GM12878 (cell line): Measurements from ENCODE around the gene PRC1. TPM values are rescaled to one million over a fixed set of nuclear protein-coding genes. Genes with fewer than 3 reads are reported as not detected.

ENCODE experiments used
- ATAC-seq: fragments of 200-7000 bp; cut with Tn5 transposase; 3 replicates; pipeline ENCODE4 v1.9.1; 2020; ENCODE audit warnings: mild to moderate bottlenecking, moderate library complexity
- BruUV-seq: library from RNA; stranded (reverse); fragments of 400-500 nt; replicated peaks from 2 replicates; lab custom pipeline; 2021; lab: Mats Ljungman, UMichigan
- CTCF ChIA-PET: fragments of 300-600 bp; sonication (Branson Sonifier 250); formaldehyde crosslinking; extraction: SDS; loops from one replicate; lab custom pipeline; 2021; ENCODE audit warnings: inconsistent platforms; lab: Yijun Ruan, JAX
- POLR2A ChIA-PET: fragments of 350-600 bp; formaldehyde crosslinking; extraction: SDS; loops from one replicate; lab custom pipeline; 2021; ENCODE audit warnings: inconsistent platforms; lab: Charles Lee
- RAD21 ChIA-PET: fragments of 300-600 bp; sonication (Branson Sonifier 250); formaldehyde crosslinking; loops from one replicate; lab custom pipeline; 2023; ENCODE audit warnings: antibody characterized with exemption; ENCODE audit not compliant: unreplicated experiment; lab: Charles Lee
- SMC1A ChIA-PET: fragments of 300-600 bp; sonication (Branson Sonifier 250); formaldehyde crosslinking; loops from one replicate; lab custom pipeline; 2023; ENCODE audit not compliant: unreplicated experiment, uncharacterized antibody; lab: Charles Lee
- DNase-seq: peaks from one replicate; pipeline ENCODE4 v3.0.0-alpha.2; 2011; ENCODE audit warnings: low read depth, low spot score
- FAIRE-seq: peaks from 3 replicates; lab custom pipeline; 2011; peaks lifted over from hg19 to GRCh38; lab: Jason Lieb, UNC
- H2AFZ ChIP-seq: 2 replicates; pipeline ENCODE4 v1.6.0; 2011; ENCODE audit warnings: low read depth, low read length, control low read depth; ENCODE audit not compliant: control insufficient read depth
- H3K27ac ChIP-seq: 2 replicates; pipeline ENCODE4 v1.5.1; 2011; ENCODE audit warnings: control low read depth; ENCODE audit not compliant: control insufficient read depth, insufficient read depth
- H3K27me3 ChIP-seq, 2 experiments: replicated peaks in 1 of 2; 2 replicates each; pipeline versions ENCODE4 v1.6.0 to v1.6.1; 2011; ENCODE audit warnings: low read length in 1 of 2; ENCODE audit not compliant: control insufficient read depth in 2 of 2, insufficient read depth in 2 of 2
- H3K36me3 ChIP-seq, 2 experiments: 2 replicates each; pipeline ENCODE4 v1.5.1; 2011; ENCODE audit warnings: low read length in 1 of 2; ENCODE audit not compliant: control insufficient read depth in 2 of 2, insufficient read depth in 2 of 2
- H3K4me1 ChIP-seq: 2 replicates; pipeline ENCODE4 v1.6.1; 2011; ENCODE audit warnings: mild to moderate bottlenecking, low read length, moderate library complexity, mixed read lengths; ENCODE audit not compliant: control insufficient read depth, insufficient read depth
- H3K4me2 ChIP-seq: 2 replicates; pipeline ENCODE4 v1.6.0; 2011; ENCODE audit warnings: control low read depth; ENCODE audit not compliant: control insufficient read depth, insufficient read depth
- H3K4me3 ChIP-seq: fragments of 200-600 bp; sonication (generic); 2 replicates; pipeline ENCODE4 v1.5.1; 2016
- H3K79me2 ChIP-seq: 2 replicates; pipeline ENCODE4 v1.6.0; 2011; ENCODE audit warnings: low read length; ENCODE audit not compliant: control insufficient read depth, insufficient read depth
- H3K9ac ChIP-seq: 2 replicates; pipeline ENCODE4 v1.8.0; 2011; ENCODE audit warnings: low read length, control low read depth, mixed read lengths; ENCODE audit not compliant: control insufficient read depth, insufficient read depth
- H3K9me3 ChIP-seq: replicated peaks from 3 replicates; pipeline ENCODE4 v1.5.1; 2011; ENCODE audit warnings: mild to moderate bottlenecking, low read length; ENCODE audit not compliant: control insufficient read depth, insufficient read depth
- H4K20me1 ChIP-seq: 2 replicates; pipeline ENCODE4 v1.6.0; 2011; ENCODE audit not compliant: control insufficient read depth, insufficient read depth
- ATF7 ChIP-seq: fragments of 450-650 bp; IDR thresholded peaks from 2 replicates; pipeline ENCODE4 v1.6.1; 2016; ENCODE audit warnings: low read depth, mild to moderate bottlenecking
- BCL11A ChIP-seq: IDR thresholded peaks from 2 replicates; pipeline ENCODE4 v1.6.1; 2011; ENCODE audit warnings: low read depth, low read length
- BRCA1 ChIP-seq: IDR thresholded peaks from 2 replicates; pipeline ENCODE4 v1.6.1; 2011; ENCODE audit warnings: low read depth, low read length, improper control_type of control experiment
- E2F4 ChIP-seq: IDR thresholded peaks from 2 replicates; pipeline ENCODE4 v1.6.1; 2012; ENCODE audit warnings: low read depth, low read length, improper control_type of control experiment
- FOXM1 ChIP-seq: IDR thresholded peaks from 2 replicates; pipeline ENCODE4 v1.6.1; 2012; ENCODE audit warnings: low read depth, mild to moderate bottlenecking, inconsistent platforms, low read length, moderate library complexity
- GATAD2B ChIP-seq: fragments of 450-650 bp; conservative IDR thresholded peaks from 2 replicates; pipeline ENCODE4 v1.6.1; 2017; ENCODE audit warnings: low read depth, mild to moderate bottlenecking, moderate library complexity
- IRF5 ChIP-seq: fragments of 450-650 bp; IDR thresholded peaks from 2 replicates; pipeline ENCODE4 v1.6.1; 2017; ENCODE audit warnings: borderline replicate concordance
- LARP7 ChIP-seq: fragments of 450-650 bp; IDR thresholded peaks from 2 replicates; pipeline ENCODE4 v1.6.1; 2017; ENCODE audit warnings: mild to moderate bottlenecking
- MTA3 ChIP-seq: IDR thresholded peaks from 2 replicates; pipeline ENCODE4 v1.6.1; 2012; ENCODE audit warnings: low read length, inconsistent platforms, borderline replicate concordance
- NRF1 ChIP-seq: conservative IDR thresholded peaks from 2 replicates; pipeline ENCODE4 v1.6.1; 2011; ENCODE audit warnings: mild to moderate bottlenecking, low read depth, low read length, improper control_type of control experiment
- PRDM15 ChIP-seq: fragments of 450-650 bp; formaldehyde crosslinking; IDR thresholded peaks from 2 replicates; pipeline ENCODE4 v1.4.0; 2020; ENCODE audit warnings: mild to moderate bottlenecking, moderate library complexity
- RELA ChIP-seq: fragments of 450-650 bp; IDR thresholded peaks from 2 replicates; pipeline ENCODE4 v1.8.0; 2014; ENCODE audit warnings: borderline replicate concordance; ENCODE audit not compliant: partially characterized antibody
- SMAD1 ChIP-seq: fragments of 450-650 bp; IDR thresholded peaks from 2 replicates; pipeline ENCODE4 v1.6.1; 2018; ENCODE audit warnings: mild to moderate bottlenecking, low read depth; ENCODE audit not compliant: partially characterized antibody
- SMC3 ChIP-seq: IDR thresholded peaks from 2 replicates; pipeline ENCODE4 v1.6.1; 2011; ENCODE audit warnings: low read length, improper control_type of control experiment, borderline replicate concordance
- SP1 ChIP-seq: IDR thresholded peaks from one replicate; pipeline ENCODE4 v1.6.1; 2011; ENCODE audit warnings: low read depth, low read length
- TCF12 ChIP-seq: IDR thresholded peaks from 2 replicates; pipeline ENCODE4 v1.6.1; 2011; ENCODE audit warnings: low read depth, mild to moderate bottlenecking, low read length
- WGBS: methylation state at CpG from one replicate; pipeline ENCODE4 v1.1.6; 2016; ENCODE audit warnings: low lambda C conversion rate; ENCODE audit not compliant: insufficient replicate concordance, insufficient coverage; ENCODE audit errors: missing lambda C conversion rate; 5-methylcytosine and 5-hydroxymethylcytosine counted together
- in situ Hi-C: fragments of 300-500 bp; cut with MboI; formaldehyde crosslinking; loops from 9 replicates; pipeline ENCODE4 v1.14.3; 2018; ENCODE audit warnings: mixed read lengths
- intact Hi-C: fragments of 100-400 bp; cut with micrococcal nuclease; formaldehyde crosslinking; loops from one replicate; pipeline ENCODE4 v1.14.2; 2022; ENCODE audit not compliant: unreplicated experiment
- polyA plus RNA-seq, 11 experiments: library from polyadenylated mRNA; depleted of rRNA in 4 of 11; unstranded in 6 of 11; stranded (reverse) in 5 of 11; fragments of >200 nt; fragmentation: Nextera tagmentation in 4 of 11; fragmentation: Illumina TruSeq in 1 of 11; extraction: Ambion mirVana in 4 of 11; extraction: Trizol in 1 of 11; gene quantifications; 1 replicate in 1 of 11; 2 replicates in 10 of 11; pipeline versions ENCODE4 v1.2.1 to v1.2.3, GENCODE V29; 2011 to 2016; ENCODE audit warnings: inconsistent platforms in 2 of 11, missing spikeins in 2 of 11, low read depth in 1 of 11
- total RNA-seq, 4 experiments: library from RNA; depleted of rRNA in 3 of 4; stranded (reverse); fragments of >200 nt in 3 of 4; fragmentation: Illumina TruSeq in 1 of 4; extraction: Trizol in 1 of 4; gene quantifications; 2 replicates each; pipeline versions ENCODE4 v1.2.1 to v1.2.3, GENCODE V29; 2013 to 2021

Gene PRC1
- total and polyA plus RNA-seq, 10 of the 15 experiments (the other 5 are each of a cell fraction or from before 2014, with no cell fraction given): 100 to 241 (median 131) TPM

GRCh38 chr15:90918835-90919234, 75.5 kb downstream of the PRC1 start:
- CTCF ChIA-PET: interaction anchor here (1.1 to 1.4 kb wide), 2 partner anchors 13 to 14 kb away, joined by 5 read pairs; partner anchors contain the start of gene HDDC3
- no peak for DNase-seq
- Histone ChIP-seq H3K27me3 (no peaks in the 10 kb centered on the region), H3K36me3 (peaks cover 28 to 31% of the 10 kb centered on the region in 2 experiments), H3K4me1 (peaks cover 18% of the 10 kb centered on the region), H3K4me3 (no peak overlapping the region), H3K9ac (no peak overlapping the region), H3K4me2 (no peak overlapping the region), H3K79me2 (no peaks in the 10 kb centered on the region), H2AFZ (no peak overlapping the region), H3K27ac (no peak overlapping the region), H4K20me1 (no peaks in the 10 kb centered on the region), H3K9me3 (no peaks in the 10 kb centered on the region)
- RAD21 ChIA-PET: interaction anchor here (1.1 kb wide), 1 partner anchor 15 kb away, joined by 3 read pairs; the partner anchor contains the start of gene MAN2A2
- FAIRE-seq: no peak
- no peak for ATAC-seq
- TF ChIP-seq LARP7: no peak
- TF ChIP-seq BRCA1: no peak
- TF ChIP-seq SP1: no peak
- TF ChIP-seq IRF5: no peak
- no peak for TF ChIP-seq SMC3
- TF ChIP-seq MTA3: no peak
- no peak for TF ChIP-seq FOXM1
- no peak for TF ChIP-seq ATF7
- no peak for TF ChIP-seq TCF12
- TF ChIP-seq NRF1: no peak
- no peak for TF ChIP-seq PRDM15 (CRISPR knock-in tag)
- no peak for TF ChIP-seq E2F4
- TF ChIP-seq BCL11A: no peak
- no peak for TF ChIP-seq SMAD1
- no peak for TF ChIP-seq RELA
- TF ChIP-seq GATAD2B: no peak
- SMC1A ChIA-PET: interaction anchor here (0.9 kb wide), 1 partner anchor 16 kb away, joined by 3 read pairs; the partner anchor contains the start of gene MAN2A2
- in situ Hi-C loops: no loop called here
- intact Hi-C loops: no loop called here
- no TSS peak for BruUV-seq
- 88% methylated on average over 6 of the region's 6 CpGs for WGBS
- POLR2A ChIA-PET: interaction anchor here (1.0 kb wide), 1 partner anchor 15 kb away, joined by 3 read pairs; no protein-coding TSS in a partner anchor
